ENCODE results near the gene C11orf71.

- TF ChIP-seq CTCF (IDR thresholded peaks at IDR 0.05) = no peak
- TF ChIP-seq EZH2 (IDR thresholded peaks at IDR 0.05; ENCODE audit: borderline replicate concordance, insufficient read depth, low read depth, low read length, poor library complexity, severe bottlenecking) = no peak
Measured at GRCh38 chr11:114438303-114438702, 38.0 kb upstream of the C11orf71 start.

All from B cell (primary cell).